HG03196 (cell line): ENCODE data around the gene TM9SF4.
A peak's percentile ranks its signal among the peaks of the same experiment; 100 is the strongest.
"Not testable (repeated sequence)": the region's sequence is repeated elsewhere in the genome, so short reads cannot be mapped to it uniquely, and the experiment has no call there.

Experiments used
- ATAC-seq: cut with Tn5 transposase; IDR thresholded peaks from one replicate; pipeline ENCODE4 v1.9.1; 2021; ENCODE audit not compliant: unreplicated experiment

Gene TM9SF4

DNA sequence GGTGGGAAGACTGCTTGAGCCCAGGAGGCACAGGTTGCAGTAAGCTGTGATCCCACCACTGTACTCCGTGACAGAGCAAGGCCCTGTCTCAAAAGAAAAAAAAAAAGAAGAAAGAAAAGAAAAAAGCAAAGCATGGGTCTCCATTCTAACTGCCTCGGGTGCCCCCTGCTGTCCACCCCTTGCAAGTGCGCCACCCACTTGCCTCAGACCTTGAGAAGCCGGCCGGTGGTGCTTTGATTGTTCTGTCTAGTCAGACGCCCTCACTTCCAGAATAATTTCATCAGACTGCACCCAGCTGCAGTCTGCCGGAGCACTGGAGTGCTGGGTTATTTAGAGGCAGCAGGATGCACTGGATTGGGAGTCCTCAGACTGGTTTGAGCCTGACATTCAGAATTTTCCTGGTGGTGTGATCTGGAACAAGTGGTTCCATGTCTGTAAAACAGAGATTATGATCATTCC is 17.6 kb upstream of the TM9SF4 start:
- ATAC-seq, result no peak

GRCh38 chr20:32098786-32099185 is 10.7 kb upstream of the TM9SF4 start:
- no peak for ATAC-seq

DNA sequence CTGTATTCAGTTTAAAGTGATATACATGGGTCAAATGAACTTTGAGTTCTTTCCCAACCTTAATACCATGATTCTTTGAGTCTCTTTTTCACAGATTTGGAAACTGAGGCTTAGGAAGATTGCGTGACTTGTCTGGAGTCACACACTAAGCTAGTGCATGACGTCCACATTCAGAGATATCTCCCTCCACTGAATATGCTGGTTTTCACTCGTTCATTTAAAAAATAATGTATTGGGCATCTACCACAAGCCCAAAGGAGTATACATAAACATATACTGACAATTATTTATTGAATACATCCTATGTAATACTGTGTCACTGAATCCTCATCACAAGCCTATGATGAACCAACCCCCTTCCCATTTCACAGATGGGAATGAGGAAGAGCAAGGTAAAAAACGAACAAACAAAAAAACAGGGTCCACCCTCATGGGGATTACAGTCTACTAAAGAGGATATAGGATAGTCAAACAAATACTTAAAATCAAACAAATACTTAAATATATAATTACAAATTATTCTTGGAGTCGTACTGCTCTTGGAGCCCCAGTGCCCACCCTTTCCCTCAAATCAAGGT is 611 bp upstream of the TM9SF4 start:
- no peak for ATAC-seq

GRCh38 chr20:32110173-32110704 is 725 bp downstream of the TM9SF4 start:
- peak; percentile 10 for ATAC-seq

DNA sequence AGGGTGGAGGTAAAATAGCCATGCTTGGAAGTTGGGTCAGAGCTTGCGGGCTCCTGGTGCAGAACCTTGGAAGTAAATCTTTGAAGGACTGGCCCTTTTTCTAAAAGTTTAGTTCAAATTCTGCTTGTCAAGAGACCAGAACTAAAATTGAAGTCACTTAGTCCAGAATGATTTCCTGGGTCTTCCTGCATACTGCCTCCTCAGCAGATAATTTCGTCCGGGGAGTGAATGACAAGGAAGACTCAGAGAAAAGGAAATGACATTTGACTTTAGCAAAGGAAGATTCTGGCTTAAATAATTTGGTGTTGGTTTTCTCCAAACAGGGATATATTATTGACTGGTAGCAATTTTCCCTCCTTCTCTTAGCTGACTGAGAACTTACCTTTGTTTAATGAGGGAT is 1.2 kb downstream of the TM9SF4 start:
- no peak for ATAC-seq

DNA sequence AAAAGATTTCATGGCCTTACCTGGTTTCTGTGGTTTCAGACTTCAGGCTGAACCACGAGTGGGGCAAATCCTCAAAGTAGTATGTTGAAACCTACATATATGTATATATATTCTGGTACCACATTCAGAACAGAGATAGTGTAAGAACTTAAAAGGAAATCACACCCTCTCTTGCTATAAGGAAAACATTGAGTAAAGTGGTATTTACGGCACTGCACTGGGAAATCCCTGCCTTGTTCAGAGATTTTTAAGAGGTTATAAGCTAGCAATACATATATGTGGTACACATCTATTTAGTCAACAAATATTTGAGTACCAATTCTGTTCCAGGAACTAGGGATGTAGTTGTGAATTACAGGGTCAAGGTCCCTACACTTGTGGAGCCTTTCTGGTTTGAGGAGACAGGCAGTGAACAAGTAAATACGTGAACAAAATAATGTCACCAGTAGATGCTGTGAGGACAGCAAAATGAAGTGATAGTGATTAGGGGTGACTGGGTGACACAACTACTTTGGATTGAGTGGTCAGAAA is 1.7 kb downstream of the TM9SF4 start:
- no peak for ATAC-seq

GRCh38 chr20:32111753-32112152 is 2.2 kb downstream of the TM9SF4 start:
- ATAC-seq, result no peak

GRCh38 chr20:32112841-32113240 is 3.3 kb downstream of the TM9SF4 start:
- ATAC-seq, result no peak

DNA sequence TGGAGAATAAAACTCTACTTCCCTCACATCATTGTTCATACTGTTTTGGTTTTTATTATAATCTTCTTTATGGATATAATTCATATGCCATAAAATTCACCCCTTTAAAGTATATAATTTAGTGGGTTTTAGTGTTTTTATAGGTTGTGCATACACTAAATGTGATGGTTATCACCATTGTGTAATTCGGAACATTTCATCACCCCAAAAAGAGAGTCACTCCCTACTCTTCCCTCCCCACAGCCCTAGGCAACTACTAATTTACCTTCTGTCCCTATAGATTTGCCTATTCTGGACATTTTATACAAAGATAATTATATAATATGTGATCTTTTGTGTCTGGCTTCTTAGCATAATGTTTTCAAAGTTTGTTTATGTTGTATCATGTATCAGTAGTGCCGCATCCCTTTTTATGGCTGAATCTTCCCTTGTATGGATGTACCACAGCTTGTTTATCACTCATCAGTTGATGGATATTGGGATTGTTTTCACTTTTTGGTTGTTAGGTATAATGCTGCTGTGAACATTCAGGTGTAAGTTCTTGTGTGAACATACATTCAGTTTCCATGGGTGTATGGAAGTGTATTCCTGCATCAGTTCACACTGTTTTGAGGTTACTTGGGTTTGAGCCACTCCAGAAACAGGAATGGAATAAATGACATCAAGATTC is 4.2 kb downstream of the TM9SF4 start:
- ATAC-seq, result no peak

- ATAC-seq, result no peak
Observed at GRCh38 chr20:32114305-32114960, 4.9 kb downstream of the TM9SF4 start.

GRCh38 chr20:32115211-32115767 is 5.8 kb downstream of the TM9SF4 start:
- ATAC-seq, result no peak

GRCh38 chr20:32116079-32116521 is 6.6 kb downstream of the TM9SF4 start:
- no peak for ATAC-seq

DNA sequence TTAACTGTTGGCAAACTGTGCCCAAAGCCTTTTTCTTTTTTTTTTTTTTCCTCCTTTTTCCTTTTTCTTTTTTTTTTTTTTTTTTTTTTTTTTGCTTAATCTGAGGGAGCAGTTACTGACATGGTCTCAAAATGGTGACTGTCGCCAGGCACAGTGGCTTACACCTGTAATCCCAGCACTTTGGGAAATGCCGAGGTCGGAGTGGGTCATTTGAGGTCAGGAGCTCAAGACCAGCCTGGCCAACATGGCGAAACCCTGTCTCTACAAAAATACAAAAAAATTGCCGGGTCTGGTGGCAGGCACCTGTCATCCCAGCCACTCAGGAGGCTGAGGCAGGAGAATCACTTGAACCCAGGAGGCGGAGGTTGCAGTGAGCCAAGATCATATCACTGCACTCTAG is 7.3 kb downstream of the TM9SF4 start:
- not testable (repeated sequence) for ATAC-seq

DNA sequence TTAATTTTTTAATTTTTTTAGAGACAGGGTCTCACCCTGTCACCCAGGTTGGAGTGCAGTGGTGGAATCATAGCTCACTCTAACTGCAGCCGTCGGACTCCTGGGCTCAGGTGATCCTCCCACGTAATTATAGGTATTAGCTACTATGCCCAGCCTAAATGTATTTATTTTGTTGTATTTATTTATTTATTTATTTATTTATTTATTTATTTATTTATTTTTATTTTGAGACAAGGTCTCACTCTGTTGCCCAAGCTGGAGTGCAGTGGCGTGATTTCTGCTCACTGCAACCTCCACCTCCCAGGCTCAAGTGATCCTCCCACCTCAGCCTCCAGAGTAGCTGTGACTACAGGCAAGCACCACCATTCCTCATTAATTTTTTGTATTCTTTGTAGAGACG is 8.9 kb downstream of the TM9SF4 start:
- ATAC-seq, result not testable (repeated sequence)

DNA sequence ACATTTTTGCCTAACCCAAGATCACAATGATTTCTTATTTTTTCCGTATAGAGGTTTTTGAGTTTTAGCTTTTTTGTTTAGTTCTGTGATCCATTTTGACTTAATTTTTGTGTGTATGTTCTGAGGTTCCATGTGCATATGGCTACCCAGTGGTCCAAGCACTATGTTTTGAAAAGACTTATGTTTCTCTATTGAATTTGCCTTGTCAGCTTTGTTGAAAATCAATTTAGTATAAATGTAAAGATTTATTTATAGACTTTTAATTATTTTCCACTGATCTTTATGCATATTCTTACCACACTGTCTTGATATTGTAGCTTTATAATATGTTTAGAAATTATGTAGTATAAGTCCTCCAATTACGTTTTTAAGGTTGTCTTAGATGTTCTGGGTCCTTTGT is 10.2 kb downstream of the TM9SF4 start:
- ATAC-seq, result no peak

GRCh38 chr20:32121908-32122307 is 12.4 kb downstream of the TM9SF4 start:
- ATAC-seq, result not testable (repeated sequence)

DNA sequence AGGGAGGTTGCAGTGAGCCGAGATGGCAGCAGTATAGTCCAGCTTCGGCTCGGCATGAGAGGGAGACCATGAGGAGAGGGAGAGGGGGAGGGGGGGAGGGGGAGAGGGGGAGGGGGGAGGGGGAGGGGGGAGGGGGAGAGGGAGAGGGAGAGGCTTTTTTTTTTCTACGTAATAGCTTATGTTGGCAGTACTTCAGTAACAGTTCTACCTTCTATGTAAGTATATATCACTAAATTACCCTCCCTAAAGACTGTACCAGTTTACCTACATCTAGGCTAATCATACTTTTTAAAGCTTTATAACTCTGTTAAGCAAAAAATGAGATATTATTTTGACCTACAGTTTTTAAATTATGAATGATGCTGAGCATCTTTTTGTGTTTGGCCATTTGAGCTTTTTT is 13.6 kb downstream of the TM9SF4 start:
- no peak for ATAC-seq

DNA sequence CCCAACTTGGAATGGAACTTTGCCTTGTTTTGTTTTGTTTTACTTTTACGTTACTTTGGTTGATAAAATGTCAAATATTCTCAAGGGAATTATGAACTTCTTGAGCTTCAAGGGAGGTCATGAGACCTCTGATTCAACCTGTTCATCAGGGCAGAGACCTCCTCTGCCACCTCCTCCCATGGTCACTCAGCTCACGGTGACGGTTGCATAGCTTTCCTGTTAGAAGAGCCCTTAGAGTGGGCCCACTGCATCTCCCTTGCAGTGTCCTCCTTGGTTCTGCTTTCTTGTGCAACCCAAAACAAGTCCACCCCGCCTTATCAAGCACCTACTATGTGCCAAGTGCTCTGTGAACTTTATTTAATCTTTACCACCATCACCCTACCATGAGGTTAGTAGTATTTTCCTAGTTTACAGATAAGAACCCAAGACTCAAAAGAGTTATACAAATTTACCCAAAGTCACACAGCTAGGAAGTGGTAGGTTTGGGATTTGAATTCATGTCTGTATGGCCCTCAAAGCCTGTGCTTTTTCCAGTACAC is 15.5 kb downstream of the TM9SF4 start:
- no peak for ATAC-seq

GRCh38 chr20:32125506-32125905 is 16.0 kb downstream of the TM9SF4 start:
- no peak for ATAC-seq

GRCh38 chr20:32126919-32127318 is 17.4 kb downstream of the TM9SF4 start:
- ATAC-seq, result no peak

- no peak for ATAC-seq
Observed at GRCh38 chr20:32127347-32127746, 17.8 kb downstream of the TM9SF4 start.
